HG02852 (cell line): ENCODE data around the gene RIN3.

ENCODE experiments used
- ATAC-seq: cut with Tn5 transposase; IDR thresholded peaks from one replicate; pipeline ENCODE4 v1.9.1; 2021; ENCODE audit warnings: mild to moderate bottlenecking, moderate library complexity; ENCODE audit not compliant: unreplicated experiment

Gene RIN3

DNA sequence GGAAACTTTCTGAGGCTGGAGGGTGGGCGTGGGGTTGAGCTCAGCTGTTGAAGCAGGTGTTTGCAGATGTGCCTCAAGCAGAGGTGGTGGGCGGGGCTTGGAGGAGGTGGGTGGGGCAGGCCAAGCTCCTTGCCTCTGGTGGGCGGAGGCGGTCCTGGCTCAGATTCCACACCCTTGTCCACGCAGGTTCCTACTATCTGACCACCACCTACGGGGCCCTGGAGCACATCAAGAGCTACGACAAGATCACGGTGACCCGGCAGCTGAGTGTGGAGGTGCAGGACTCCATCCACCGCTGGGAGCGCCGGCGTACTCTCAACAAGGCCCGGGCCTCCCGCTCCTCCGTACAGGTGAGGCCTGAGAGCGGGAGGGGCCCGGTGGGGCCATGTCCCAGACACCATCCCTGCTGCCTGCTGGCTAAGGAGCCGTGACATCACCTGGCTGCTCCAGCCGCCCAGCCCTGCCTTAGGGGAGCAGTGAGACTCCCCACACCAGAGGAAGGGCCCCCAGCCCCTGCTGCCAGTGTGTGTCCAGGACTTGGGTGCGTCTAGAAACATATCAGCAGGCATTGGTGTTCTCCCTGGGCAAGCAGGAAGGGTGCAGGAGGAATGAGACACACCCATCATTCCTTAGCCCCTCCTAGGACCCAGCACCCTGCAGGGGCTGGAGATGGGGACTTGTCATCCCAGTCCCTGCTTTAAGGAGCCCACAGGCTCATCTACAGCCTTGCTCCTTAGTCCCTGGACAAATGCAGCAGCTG is 171.4 kb downstream of the RIN3 start:
- no peak for ATAC-seq

DNA sequence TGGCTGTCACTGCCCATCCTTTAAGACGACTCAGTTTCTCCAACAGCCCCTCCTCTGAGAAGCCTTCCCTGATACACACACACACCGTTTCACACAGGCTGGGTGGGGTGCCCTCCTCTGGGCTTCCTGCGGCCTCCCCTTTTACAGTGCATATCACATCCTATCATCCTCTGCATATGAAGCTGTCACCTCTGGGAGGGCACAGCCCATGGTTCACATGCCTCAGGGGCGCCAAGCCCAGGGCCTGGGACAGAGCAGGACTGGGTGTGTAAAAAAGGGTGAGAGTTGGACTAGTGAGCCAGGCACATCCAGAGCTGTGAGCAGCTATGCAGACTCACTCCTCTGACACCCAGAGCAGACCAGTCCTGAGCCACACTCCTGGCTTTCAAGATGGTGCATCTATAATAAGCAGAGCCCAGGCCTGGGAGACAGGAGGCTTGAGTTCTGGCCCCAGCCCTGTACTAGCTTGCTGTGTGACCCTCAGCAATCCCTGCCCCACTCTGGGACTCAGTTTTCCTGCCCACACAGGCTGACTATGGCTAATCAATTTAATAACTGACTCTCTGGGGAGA is 172.3 kb downstream of the RIN3 start:
- ATAC-seq, result no peak

DNA sequence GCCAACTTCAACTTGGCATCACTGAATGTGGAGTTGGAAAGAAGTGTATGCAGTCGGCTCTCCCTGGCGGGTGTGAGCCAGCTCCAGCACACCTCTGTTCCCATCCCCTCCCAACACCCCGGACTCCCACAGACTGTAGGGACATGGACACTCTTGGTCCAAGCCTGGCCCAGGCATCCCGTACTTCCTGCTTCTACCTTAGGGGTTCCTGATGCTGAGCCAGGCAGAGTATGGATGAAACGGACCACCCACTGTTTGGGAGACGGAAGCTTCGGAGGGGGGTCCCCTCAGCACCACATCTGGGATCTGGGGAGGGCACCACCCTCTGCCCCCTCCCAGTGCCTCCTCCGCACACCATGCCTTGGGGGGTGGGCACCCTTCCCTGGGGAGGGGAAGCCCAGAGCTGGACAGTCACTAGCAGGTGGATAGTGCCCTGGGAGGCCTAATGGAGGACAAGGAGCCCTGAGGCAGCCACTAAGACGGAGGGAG is 172.9 kb downstream of the RIN3 start:
- no peak for ATAC-seq

DNA sequence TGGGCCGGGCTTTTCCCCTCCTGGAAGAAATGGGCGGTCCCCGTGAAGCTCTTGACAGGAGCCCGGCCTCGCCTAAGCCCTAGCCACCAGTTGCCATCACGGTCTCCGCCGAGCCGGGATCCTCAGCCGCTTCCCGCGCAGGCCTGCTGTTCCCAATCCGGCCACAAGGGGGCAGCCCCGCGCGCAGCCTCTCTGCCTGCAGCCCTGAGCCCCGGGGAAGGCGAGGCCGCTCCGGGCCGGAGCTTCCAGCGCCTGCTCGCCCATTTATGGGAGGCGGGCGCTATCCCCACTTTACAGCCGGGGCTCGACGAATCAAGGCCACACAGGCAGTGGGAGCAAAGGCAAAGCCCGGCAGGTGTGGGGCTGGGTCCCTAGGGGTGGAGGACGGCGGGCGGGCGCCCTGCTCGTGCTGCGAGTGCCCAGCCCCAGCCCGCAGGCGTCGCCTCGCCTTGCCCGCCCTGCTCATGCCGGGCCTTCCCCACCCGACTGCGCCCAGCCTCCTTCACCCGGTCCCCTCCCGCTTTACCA is 173.4 kb downstream of the RIN3 start:
- ATAC-seq, result peak; percentile 57

DNA sequence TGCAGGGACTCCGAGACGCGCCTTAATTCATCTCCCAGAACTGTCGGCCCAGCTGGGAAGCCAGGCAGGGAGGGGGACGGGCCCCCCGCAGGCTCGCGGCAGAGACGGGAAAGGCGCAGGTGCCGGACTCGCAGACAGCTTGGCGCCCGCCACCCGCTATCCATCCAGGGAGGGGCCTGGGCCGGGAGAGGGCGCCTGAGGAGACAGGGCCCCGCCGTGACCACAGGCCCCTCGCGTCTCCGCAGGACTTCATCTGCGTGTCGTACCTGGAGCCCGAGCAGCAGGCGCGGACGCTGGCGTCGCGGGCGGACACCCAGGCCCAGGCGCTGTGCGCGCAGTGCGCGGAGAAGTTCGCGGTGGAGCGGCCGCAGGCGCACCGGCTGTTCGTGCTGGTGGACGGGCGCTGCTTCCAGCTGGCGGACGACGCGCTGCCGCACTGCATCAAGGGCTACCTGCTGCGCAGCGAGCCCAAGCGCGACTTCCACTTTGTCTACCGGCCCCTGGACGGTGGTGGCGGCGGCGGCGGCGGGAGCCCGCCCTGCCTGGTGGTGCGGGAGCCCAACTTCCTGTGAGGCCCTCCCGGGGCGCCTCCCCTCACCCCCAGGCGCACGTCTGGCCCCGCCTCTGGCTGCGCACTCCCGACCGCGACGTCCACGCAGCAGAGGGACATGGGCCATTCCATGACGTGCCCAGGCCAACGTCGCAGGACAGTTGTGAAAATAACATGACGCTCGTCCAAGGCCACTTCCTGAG is 174.3 kb downstream of the RIN3 start:
- ATAC-seq, result no peak

DNA sequence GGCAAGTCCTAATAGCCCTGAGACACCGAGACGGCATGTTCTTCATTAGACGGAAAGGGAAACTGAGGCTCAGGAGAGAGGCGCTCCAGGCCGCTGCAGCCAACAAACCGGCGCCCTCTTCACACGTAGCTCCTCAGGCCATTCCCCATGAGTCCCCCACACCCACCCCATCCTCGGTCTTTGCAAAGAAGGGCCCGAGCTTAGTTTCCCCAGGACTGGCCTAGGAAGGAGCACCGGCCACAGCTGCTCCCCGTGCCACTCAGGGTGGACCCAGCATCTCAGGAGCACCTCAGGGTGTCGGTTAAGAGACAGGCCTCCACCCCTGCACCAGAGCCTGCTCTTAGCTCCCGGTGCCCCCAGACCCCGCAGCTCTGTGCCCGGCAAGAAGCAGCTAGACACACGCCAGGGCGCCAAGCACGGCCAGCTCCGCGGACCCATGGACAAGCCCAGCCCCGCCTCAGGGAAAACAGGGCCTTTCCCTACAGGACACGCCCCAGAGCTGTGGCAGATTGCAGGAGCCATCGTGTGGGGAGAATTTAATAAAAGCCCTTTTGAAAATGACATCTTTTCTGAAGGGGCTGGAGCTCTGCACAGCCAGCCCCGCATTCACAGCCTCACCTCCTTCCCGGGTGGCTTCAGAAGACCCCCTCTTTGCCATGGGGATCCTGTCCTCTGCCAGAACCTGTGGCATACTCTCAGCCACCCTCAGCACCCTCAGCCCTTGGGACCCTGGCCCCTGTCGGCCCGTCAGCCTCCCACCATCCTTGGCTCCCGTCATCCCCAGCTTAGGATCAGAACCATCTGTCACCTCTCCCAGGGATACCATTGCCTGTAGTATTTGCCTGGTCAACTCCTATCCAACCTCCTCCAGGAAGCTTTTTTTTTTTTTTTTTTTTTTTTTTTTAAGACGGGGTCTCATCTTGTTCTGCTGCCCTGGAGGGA is 175.1 kb downstream of the RIN3 start:
- ATAC-seq, result no peak

DNA sequence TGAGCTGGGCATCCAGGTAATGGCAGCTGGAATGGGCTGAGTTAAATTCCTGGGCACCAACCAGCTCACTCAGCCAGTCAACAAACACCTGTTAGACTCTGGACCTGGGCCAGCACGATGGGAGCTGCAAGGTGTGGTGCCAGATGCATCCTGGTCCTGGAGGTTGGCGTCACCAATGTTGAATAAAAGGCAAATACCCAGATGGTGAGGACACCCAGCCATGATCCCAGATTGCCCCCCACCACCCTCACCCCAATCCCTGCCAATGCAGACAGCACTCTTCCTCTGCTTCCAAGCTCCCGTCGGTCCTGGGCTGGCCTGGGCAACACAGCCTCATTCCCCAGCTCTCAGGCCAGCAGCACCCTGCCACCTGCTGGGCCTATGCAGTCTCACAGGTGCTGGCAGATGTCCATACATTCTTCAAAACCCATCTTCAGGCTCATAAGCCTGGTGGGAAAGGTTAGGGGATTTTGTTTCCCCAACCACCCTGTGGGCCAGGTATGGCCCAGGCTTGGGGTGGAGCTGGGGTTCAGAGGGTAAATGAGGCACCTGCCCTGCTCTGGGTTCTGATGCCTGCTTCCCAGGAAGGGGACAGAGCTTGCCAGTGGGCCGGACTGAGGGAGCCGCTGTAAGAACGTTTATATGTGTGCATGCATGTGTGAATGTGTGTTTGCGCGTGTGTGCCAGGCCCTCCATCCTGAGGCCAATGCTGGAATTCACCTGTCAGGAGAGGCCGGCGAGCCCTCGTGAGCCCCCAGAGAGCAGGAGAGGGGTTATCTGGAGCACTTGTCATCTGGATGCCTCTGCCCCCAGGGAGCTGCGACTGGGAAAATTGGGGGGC is 176.8 kb downstream of the RIN3 start:
- no peak for ATAC-seq

DNA sequence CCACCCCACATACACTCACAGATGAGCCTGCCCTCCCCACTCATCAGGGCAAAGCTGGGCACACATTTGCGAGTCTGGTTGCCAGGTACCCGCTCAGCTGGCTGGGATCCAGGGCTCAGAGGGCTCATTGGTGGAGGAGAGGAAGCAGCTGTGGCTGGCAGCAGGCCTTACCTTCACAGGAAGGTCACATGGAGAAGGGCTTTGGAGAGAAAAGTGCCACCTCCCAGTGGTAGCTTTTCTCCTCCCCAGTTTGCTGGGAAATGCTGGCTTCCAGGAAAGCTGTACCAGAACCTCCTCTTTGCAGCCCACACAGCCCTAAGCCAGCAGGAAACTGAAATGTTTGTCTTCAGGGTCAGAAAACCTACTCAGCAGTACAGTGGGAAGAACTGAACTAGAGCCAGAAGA is 179.2 kb downstream of the RIN3 start:
- no peak for ATAC-seq

DNA sequence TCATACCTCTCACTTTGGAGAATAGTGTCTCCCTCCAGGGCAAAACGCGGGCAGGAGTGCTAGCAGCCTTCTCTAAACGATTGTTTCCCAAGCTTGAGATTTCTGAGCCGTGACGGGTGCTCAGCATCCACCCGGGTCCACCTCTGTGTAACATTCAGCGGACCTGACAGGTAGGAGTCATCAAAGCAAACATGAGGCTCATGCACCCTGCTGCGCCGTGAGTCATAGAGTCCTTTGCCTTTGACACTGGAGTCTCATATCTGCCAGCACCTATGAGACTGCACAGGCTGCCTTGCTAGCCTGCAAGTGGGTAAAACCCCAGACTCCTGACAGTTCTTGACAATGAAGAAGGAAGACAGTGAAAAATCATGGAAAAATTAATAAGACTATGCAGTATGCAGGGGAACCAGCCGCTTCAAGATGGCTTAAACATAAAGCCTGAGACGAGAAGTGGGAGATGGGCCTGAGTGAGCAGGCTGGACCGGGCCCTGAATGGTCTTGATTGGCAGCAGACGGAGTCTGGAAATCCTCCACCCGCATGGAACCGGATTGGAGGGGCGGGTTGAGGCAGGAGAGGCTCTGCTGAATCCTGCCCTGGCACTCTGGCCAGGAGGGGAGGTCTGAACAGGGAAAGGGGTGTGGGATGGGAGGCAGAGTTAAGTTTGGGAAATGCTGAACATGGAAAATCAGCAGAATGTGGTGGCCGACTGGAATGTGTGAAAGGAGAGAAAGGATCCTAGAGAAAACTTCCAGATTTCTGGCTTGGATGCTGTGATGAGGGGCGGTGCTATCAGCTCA is 180.6 kb downstream of the RIN3 start:
- no peak for ATAC-seq

DNA sequence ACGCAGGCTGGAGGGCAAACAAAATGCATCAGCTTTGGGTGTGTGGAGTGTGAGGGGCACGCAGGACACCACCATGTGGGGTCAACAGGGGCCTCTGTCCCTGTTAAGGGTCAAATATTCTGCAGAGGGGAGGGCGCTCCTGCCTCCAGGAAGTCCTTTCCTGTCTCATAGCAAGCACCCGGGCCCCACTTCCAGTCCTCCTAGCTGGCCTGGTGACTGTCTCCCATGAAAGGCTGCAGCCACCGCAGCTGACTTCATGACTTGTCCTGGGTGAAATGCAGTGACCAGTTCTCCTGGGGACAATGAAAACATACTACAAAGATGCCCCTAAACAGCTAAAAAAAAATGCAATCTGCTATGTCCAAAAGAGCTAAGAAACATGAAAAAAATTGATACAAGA is 181.2 kb downstream of the RIN3 start:
- ATAC-seq, result no peak

DNA sequence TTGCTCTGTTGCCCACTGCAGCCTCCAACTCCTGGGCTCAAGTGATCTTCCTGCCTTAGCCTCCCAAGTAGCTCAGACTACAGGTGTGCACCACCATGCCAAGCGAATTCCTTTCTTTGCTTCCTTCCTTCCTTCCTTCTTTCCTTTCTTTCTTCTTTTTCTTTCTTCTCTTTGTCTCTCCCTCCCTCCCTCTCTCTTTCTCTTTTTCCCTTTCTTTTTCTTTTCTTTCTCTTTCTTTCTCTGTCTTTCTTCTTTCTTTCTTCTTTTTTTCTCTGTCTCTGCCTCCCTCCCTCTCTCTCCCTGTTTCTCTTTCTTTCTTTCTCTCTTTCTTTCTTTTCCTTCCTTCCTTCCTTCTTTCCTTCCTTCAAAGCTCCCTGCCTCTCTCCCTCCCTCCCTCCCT is 182.0 kb downstream of the RIN3 start:
- no peak for ATAC-seq

DNA sequence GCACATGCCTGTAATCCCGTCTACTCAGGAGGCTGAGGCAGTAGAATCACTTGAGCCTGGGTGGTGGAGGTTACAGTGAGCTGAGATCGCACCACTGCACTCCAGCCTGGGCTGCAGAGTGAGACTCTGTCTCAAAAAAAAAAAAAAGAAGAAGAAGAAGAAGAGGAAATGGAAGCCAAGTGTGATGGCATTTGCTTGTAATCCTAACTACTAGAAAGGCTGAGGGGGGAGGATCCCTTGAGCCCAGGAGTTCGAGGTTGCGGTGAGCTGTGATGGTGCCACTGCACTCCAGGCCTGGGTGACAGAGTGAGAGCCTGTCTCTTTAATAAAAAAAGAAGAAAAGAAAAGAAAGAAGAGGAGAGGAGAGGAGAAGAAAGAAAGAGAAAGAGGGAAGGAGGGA is 182.8 kb downstream of the RIN3 start:
- no peak for ATAC-seq

DNA sequence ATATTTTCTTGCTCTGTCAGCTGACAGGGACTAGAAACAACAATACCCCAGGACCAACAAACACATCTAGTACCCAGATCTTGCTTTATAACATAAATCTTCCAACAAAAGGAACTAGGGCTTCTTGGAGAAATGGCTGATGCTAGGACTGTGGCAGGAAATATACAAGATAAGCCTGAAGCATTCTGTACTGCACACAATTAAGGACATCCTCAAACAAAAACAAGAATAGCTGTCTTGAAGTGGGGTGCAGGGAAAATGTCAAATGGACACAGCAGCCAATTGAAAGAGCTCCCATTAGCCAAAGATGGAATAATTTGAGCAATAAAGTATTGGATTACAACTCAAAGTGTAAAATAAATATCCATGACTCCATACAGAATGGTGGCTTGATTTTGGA is 184.8 kb downstream of the RIN3 start:
- ATAC-seq, result no peak

DNA sequence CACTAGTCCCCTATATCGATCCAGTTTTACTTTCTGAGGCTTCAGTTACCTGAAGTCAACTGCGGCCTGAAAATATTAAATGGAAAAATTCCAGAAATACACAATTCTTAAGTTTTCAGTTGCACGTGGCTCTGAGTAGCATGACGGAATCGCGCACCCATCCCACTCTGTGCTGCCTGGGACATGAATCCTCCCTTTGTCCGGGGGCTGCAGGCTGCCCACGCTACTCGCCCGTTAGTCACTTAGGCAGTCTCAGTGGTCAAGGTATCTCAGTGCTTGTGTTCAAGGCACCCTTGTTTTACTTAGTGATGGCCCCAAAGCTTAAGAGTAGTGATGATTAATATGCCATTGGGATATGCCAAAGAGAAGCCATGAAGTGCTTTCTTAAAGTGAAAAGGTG is 188.2 kb downstream of the RIN3 start:
- no peak for ATAC-seq

DNA sequence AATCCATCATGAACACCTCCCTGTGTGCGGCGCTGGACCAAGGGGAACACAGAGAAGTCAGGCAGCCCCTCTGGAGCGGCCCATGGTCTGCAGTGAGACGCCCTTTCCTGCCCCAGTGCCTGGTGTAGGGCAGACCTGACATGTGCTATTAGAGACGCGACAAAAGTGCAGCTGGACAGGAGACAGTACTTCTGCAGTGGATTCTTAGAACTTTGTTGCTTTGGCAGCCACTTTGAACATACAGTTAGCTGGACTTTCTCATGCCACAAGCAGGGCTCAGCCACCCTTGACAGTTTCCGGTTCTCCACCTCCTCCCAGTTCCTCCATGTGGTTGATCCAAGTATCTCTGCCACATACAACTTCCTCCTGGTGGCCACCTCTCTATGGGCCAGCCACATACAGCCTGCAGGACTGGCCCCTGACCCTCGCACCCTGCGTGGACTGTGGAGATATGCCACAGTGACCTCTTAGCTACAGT is 188.9 kb downstream of the RIN3 start:
- no peak for ATAC-seq

DNA sequence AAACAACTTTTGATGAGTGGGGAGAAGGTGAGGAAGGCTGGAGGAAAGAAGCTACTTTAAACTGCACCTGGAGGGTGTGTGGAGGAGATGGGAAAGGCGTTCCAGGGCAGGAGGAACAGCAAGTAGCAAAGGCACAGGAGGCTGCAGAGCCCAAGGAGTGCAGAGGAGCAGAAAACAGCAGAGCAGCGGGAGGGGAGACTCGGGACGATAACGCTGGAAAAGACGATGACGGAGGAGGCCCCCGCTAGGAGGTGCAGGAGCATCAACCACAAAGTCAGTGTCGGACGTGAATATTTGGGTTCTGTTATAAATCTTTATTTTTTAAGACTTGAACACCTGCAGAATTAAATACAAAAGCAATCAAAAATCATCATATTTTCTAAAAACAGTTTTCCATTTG is 189.9 kb downstream of the RIN3 start:
- ATAC-seq, result no peak

DNA sequence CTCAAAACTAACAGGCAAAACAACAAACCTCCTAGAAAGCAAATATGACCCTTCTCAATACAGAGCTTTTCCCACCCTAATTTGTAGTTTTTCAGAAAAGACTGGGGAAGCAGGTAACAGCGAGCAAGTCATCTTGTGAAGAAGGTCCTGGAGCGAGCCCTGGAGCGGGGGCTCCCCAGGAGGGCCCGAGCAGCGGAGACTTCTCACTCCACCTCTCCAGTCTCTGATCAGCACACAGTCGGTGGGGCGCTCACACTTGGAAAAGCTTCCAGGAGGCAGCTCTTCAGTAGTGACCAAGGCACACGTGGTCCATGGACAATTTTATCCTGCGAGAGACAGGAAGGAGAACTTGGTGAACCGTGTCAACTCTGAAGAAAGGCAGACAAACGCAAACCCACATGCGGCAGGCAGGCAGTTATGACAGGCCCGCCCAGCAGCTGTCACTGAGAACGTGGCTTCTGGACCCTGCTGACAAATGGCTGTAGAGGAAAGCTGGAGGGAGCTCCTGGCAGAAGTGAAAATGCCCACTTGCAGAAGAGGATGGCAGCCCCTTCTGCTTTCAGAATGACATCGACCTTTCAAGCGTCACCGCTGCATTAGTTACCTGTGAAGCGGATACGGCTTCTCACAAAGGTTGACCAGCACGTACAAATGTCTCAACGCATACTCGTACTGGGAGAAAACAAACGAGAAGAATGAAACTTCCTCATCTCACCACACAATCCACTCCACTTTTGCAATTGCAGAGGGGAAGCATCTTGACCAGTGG is 190.6 kb downstream of the RIN3 start:
- peak; percentile 93 for ATAC-seq

DNA sequence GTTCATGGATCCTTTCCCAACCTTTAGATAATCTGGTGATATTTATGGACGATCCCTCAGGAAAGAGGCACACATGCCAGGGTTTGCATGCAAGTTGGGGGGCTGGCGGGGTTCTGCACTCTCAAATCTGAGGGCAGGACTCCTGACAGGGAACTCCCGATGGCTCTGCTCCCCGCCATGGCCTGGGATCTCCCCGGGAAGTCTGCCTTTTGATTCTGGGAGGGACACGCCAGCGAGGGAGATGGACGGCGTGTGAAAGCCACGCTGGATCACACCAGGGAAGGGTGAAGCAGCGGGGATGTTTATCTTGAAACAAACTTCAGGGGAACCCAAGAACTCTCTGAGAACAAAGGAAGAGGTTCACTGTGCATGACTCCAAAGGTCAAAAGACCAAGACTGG is 191.2 kb downstream of the RIN3 start:
- no peak for ATAC-seq
